HG02763 (cell line): ENCODE data around the gene FUT8.
"Not testable (repeated sequence)": the region's sequence is repeated elsewhere in the genome, so short reads cannot be mapped to it uniquely, and the experiment has no call there.

Experiments
- ATAC-seq: cut with Tn5 transposase; IDR thresholded peaks from one replicate; pipeline ENCODE4 v1.9.1; 2021; ENCODE audit warnings: mild to moderate bottlenecking, moderate library complexity; ENCODE audit not compliant: unreplicated experiment

The FUT8 gene

GRCh38 chr14:65689070-65689469 lies 276.5 kb downstream of the FUT8 start:
- ATAC-seq: no peak

DNA sequence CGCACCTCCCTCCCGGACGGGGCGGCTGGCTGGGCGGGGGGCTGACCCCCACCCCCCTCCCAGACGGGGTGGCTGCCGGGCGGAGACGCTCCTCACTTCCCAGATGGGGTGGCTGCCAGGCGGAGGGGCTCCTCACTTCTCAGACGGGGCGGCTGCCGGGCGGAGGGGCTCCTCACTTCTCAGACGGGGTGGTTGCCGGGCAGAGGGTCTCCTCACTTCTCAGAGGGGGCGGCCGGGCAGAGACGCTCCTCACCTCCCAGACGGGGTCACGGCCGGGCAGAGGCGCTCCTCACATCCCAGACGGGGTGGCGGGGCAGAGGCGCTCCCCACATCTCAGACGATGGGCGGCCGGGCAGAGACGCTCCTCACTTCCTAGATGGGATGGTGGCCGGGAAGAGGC lies 280.0 kb downstream of the FUT8 start:
- ATAC-seq: not testable (repeated sequence)

DNA sequence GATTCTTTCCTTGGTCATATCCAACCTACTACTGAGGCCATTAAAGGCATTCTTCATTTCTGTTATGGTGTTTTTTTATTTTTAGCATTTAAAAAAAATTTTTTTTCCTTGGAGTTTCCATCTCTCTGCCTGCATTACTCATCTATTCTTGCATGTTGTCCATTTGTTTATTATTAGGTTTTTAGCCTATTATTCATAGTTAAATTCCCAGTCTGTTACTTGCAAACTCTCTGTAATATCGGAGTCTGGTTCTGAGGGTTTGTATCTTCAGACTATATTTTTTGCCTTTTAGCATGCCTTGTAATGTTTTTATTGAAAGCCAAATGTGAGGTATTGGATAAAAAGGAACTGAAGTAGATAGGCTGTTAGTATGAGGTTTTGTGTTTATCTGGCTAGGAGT lies 284.3 kb downstream of the FUT8 start:
- ATAC-seq: no peak

GRCh38 chr14:65703521-65703920 lies 291.0 kb downstream of the FUT8 start:
- ATAC-seq: no peak

- ATAC-seq: no peak
These were observed 291.5 kb downstream of the FUT8 start for GRCh38 chr14:65703996-65704395.

GRCh38 chr14:65704437-65704836 lies 291.9 kb downstream of the FUT8 start:
- no peak for ATAC-seq

DNA sequence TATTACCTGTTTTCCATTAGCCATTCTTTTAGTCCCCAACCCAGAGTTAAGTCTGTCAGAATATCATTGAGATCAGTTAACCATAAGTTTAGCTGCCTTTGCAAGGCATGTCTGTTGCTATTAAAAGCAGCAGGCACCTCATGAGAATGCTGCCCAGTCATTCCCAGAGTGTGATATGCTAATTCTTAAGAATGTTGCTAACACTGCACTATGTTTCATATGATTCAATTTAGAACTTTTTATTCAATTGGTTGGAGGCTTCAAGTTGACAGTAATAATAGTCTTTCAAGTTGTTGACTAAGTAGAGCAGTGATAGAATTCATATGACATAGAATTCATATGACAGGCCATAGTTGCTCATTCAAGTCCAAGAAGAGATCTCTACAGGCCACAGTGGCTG lies 292.3 kb downstream of the FUT8 start:
- no peak for ATAC-seq

DNA sequence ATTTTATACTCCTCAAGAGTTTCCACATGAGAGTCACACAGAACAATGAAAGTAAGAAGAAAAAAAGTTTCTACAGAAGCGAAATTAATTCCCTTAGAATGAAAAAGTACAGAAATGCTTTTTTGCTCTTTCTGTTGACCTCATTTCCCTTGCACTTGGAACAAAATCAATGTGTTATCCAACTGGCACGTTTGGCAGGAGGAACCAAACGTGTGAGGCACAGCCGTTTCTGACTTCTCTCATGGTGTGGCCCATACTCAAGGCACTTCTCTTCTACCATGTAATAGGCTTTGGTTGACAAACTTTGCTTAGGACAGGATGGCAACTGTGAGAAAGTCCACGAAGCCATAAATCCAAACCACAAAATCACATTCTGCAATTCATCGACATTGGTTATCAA lies 297.0 kb downstream of the FUT8 start:
- ATAC-seq: no peak

DNA sequence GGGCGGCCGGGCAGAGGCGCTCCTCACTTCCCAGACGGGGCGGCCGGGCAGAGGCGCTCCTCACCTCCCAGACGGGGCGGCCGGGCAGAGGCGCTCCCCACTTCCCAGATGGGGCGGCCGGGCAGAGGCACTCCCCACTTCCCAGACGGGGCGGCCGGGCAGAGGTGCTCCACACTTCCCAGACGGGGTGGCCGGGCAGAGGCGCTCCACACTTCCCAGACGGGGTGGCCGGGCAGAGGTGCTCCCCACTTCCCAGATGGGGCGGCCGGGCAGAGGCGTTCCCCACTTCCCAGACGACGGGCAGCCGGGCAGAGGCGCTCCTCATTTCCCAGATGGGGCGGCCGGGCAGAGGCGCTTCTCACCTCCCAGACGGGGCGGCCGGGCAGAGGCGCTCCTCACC lies 304.3 kb downstream of the FUT8 start:
- not testable (repeated sequence) for ATAC-seq

DNA sequence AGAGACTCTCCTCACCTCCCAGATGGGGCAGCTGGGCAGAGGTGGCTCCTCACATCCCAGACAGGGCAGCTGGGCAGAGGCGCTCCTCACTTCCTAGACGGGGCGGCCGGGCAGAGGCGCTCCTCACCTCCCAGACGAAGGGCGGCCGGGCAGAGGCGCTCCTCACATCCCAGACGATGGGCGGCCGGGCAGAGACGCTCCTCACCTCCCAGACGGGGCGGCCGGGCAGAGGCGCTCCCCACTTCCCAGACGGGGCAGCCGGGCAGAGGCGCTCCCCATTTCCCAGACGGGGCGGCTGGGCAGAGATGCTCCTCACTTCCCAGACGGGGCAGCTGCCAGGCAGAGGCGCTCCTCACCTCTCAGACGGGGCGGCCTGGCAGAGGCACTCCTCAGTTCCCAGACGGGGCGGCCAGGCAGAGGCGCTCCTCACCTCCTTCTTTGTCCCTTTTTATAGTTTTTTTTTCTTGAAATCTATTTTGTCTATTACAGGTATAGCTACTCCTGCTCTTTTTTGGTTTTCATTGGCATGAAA lies 304.9 kb downstream of the FUT8 start:
- ATAC-seq: not testable (repeated sequence)

GRCh38 chr14:65718629-65719028 lies 306.1 kb downstream of the FUT8 start:
- no peak for ATAC-seq

GRCh38 chr14:65720171-65720570 lies 307.6 kb downstream of the FUT8 start:
- ATAC-seq: no peak

DNA sequence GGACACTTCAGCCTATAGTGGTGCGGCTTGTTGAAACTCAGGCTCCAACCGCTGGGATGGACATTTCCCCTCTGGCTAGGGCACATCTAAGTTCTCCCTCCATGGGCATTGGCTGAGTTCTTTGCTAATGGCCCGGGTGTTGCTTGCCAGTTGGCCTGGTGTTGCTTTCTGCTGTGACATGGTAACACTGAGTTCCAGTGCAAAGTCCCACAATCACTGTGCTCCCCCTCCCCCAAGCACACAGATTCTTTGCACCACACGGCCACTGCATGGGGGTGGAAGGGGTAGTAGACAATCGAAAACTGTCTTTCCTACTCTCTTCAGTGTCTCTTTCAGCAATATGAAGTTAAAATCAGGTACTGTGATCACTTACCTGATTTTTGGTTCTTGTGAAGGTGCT lies 308.2 kb downstream of the FUT8 start:
- no peak for ATAC-seq

DNA sequence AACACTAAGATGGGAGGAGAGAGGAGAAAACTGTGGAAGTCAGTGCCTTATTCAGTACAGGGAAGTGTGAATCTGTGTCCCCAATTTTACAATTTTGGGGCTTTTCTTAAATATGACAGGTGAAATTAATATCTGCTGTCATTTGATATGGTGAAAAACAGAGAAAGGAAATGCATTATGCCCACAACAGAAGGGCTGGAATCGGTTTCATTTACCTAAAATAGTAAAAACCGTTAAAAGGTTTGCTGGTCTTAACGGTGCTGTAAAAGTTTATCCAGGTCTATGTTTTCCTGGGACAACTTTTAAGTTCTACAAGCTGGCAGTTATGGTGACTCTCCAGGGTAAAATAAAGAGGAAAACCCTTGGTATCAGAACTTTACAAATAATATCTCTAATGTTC lies 310.8 kb downstream of the FUT8 start:
- ATAC-seq: no peak

DNA sequence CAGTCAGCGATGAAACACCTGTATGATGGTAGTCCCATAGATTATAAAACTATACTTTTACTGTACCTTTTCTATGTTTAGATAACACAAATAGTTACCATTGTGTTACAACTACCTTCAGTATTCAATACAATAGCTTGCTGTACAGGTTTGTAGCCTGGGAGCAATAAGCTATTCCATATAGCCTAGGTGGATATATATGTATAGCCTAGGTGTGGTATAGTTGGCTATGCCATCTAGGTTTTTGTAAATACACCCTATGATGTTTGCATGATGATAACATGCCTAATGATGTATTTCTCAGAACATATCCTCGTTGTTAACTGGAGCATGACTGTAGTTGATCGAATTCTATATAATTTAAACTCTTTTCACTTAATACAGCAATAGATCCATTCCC lies 316.1 kb downstream of the FUT8 start:
- no peak for ATAC-seq

GRCh38 chr14:65729566-65729965 lies 317.0 kb downstream of the FUT8 start:
- no peak for ATAC-seq

GRCh38 chr14:65731933-65732506 lies 319.5 kb downstream of the FUT8 start:
- ATAC-seq: peak; percentile 96

- ATAC-seq: no peak
These were observed 325.8 kb downstream of the FUT8 start for GRCh38 chr14:65738339-65738738.

DNA sequence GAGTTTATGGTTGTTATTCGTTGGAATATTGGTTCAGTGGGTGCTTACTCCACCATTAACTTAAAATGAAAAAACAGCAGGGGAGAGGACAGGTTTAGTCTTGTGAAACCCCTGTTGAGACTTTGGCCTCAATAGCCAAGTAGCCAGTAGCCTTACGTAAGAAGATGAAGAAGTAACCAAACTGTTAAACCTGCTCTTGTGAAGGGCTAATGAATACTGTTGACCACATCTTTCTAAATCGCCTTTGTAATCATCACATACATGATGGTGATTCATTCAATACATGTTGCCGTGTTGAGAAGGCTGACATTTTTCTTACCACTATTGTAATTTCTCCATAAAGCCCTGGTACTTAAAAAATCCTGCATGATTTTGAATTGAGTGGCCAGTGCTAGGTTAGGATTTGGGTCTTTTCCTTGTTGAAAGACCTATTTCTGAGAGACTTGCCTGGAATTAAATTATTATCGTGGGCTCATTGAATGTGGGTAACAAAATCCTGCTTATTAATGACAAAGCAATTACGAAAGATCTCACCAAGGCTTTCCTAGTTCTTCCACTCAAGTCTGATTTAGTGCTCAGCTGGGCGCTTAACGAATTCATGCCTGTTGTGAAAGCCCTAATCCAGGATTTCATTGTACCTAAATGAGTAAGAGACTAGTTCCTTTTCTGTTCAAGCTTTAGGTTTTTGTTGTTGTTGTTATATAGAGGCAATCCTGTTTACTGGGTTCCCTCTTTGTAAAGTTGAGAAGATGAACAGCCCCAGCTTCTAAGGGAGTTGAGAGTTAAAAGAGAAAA lies 333.1 kb downstream of the FUT8 start:
- no peak for ATAC-seq

GRCh38 chr14:65748796-65749195 lies 336.3 kb downstream of the FUT8 start:
- no peak for ATAC-seq

DNA sequence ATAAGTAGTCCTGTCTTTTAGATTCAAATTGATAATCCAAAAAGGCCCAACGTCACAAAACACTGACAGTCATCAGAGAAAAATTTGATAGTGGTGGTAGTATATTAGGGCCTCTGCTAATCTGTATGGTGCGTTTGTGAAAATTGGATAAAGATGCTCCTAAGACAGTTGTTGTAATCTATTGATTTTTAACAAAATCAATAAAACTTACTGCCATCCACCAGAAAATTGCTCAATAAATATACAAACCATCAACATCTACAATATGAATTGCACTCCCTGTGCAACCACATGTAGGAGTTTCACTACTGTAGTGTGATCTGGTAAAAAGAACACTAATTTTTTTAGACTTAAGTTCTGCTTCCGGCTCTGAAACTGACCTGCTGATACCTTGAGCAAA lies 336.8 kb downstream of the FUT8 start:
- ATAC-seq: no peak

GRCh38 chr14:65750906-65751305 lies 338.4 kb downstream of the FUT8 start:
- ATAC-seq: no peak
